Esophagus muscularis mucosa (tissue), 4 donors: ENCODE results near the gene PSMA1. TPM values are rescaled to one million over a fixed set of nuclear protein-coding genes. Genes with fewer than 3 reads are reported as not detected.

Experiments used
- DNase-seq: peaks from one replicate; pipeline ENCODE4 v3.0.0-alpha.2; 2017; ENCODE audit errors: extremely low spot score
- H3K27ac ChIP-seq, 4 donors: fragments of 200-600 bp; sonication (generic); replicated peaks in 1 of 4; 1 replicate in 3 of 4; 2 replicates in 1 of 4; pipeline ENCODE4 v1.5.1; 2016 to 2019; ENCODE audit warnings: mild to moderate bottlenecking in 1 of 4
- H3K27me3 ChIP-seq, 4 donors: fragments of 200-600 bp; sonication (generic); one replicate each; pipeline versions ENCODE4 v1.5.1 to v1.6.0; 2016 to 2019
- H3K36me3 ChIP-seq, 4 donors: fragments of 200-600 bp; sonication (generic); one replicate each; pipeline ENCODE4 v1.5.1; 2016 to 2019
- H3K4me1 ChIP-seq, 4 donors: fragments of 200-600 bp; sonication (generic); one replicate each; pipeline ENCODE4 v1.5.1; 2016 to 2019
- H3K4me3 ChIP-seq, 4 donors: fragments of 200-600 bp; sonication (generic); 1 replicate in 2 of 4; 2 replicates in 2 of 4; pipeline ENCODE4 v1.5.1; 2016 to 2019; ENCODE audit warnings: mild to moderate bottlenecking in 4 of 4, moderate library complexity in 1 of 4
- H3K9me3 ChIP-seq, 4 donors: fragments of 200-600 bp; sonication (generic); 1 replicate in 3 of 4; 2 replicates in 1 of 4; pipeline ENCODE4 v1.5.1; 2016 to 2019
- CTCF ChIP-seq, 3 experiments: fragments of 200-600 bp in 2 of 3; fragments of 450-650 bp in 1 of 3; sonication (generic) in 2 of 3; IDR thresholded peaks; one replicate each; pipeline ENCODE4 v1.5.1; 2017 to 2019; ENCODE audit warnings: antibody characterized with exemption in 3 of 3, mild to moderate bottlenecking in 2 of 3, moderate library complexity in 1 of 3
- EP300 ChIP-seq: sonication (generic); formaldehyde crosslinking; IDR thresholded peaks from one replicate; pipeline ENCODE4 v1.6.1; 2017; ENCODE audit warnings: antibody characterized with exemption
- POLR2A ChIP-seq: fragments of 450-650 bp; IDR thresholded peaks from one replicate; pipeline ENCODE4 v1.6.1; 2017; ENCODE audit warnings: antibody characterized with exemption, moderate library complexity, mild to moderate bottlenecking, low read depth
- POLR2AphosphoS5 ChIP-seq, 2 donors: sonication (generic); formaldehyde crosslinking; IDR thresholded peaks; one replicate each; pipeline ENCODE4 v1.6.1; 2017; ENCODE audit warnings: antibody characterized with exemption in 2 of 2
- WGBS: methylation state at CpG from one replicate; pipeline ENCODE4 v1.1.5; 2018; 5-methylcytosine and 5-hydroxymethylcytosine counted together
- intact Hi-C: fragments of 100-400 bp; cut with DNase I; formaldehyde crosslinking; loops from one replicate; pipeline ENCODE4 v1.15.1; 2023
- total RNA-seq, 4 donors: library from RNA; depleted of rRNA; stranded (reverse); fragments of >200 nt; gene quantifications; one replicate each; pipeline versions ENCODE4 v1.1.0 to v1.2.1, GENCODE V29; 2016

Gene PSMA1
- total RNA-seq, 4 donors from 2014 or later, result 96.0 to 118 (median 110) TPM

GRCh38 chr11:14541192-14541947, 21.2 kb upstream of the PSMA1 start:
- intact Hi-C loops, result no loop called here
- no peaks in the 10 kb centered on the region for H3K9me3 ChIP-seq
- no peaks in the 10 kb centered on the region for H3K36me3 ChIP-seq
- no peak for TF ChIP-seq CTCF (IDR thresholded peaks at IDR 0.05)
- peak in 1 of 2 donors; percentile 5 for TF ChIP-seq POLR2AphosphoS5 (IDR thresholded peaks at IDR 0.05)
- no peaks in the 10 kb centered on the region for H3K27me3 ChIP-seq
- DNase-seq, result no peak
- WGBS, result 35% methylated on average over 6 of the region's 6 CpGs
- H3K27ac ChIP-seq, result peak overlapping the region; percentile 47 to 68 (median 51)
- peak overlapping the region; percentile 7 to 16 (median 11) for H3K4me3 ChIP-seq
- peaks cover 17 to 55% (median 52%) of the 10 kb centered on the region in 4 donors for H3K4me1 ChIP-seq

- TF ChIP-seq CTCF (IDR thresholded peaks at IDR 0.05), result no peak
- no peak for TF ChIP-seq EP300
- no peak for TF ChIP-seq POLR2AphosphoS5 (IDR thresholded peaks at IDR 0.05)
- no peak for TF ChIP-seq POLR2A
- H3K4me1 ChIP-seq, result peaks cover 17 to 55% (median 52%) of the 10 kb centered on the region in 4 donors
- H3K27ac ChIP-seq, result peak overlapping the region; percentile 47 to 70 (median 56)
- no peak for DNase-seq
- H3K27me3 ChIP-seq, result no peaks in the 10 kb centered on the region
- intact Hi-C loops, result loop anchor here (5.0 to 10.0 kb wide), 4 partner anchors 102 to 367 kb away; partner anchors contain the start of genes CYP2R1 and PDE3B
- H3K36me3 ChIP-seq, result no peaks in the 10 kb centered on the region
- H3K4me3 ChIP-seq, result no peak overlapping the region
- H3K9me3 ChIP-seq, result no peaks in the 10 kb centered on the region
- WGBS, result 61% methylated on average over 4 of the region's 4 CpGs
Measured at GRCh38 chr11:14539982-14540421, 19.8 kb upstream of the PSMA1 start.

- Histone ChIP-seq H3K27ac (peak overlapping the region; percentile 47 to 70 (median 56)), H3K36me3 (no peaks in the 10 kb centered on the region), H3K4me1 (peaks cover 17 to 55% (median 52%) of the 10 kb centered on the region in 4 donors), H3K4me3 (no peak overlapping the region), H3K27me3 (no peaks in the 10 kb centered on the region), H3K9me3 (no peaks in the 10 kb centered on the region)
- DNase-seq, result no peak
- TF ChIP-seq CTCF (IDR thresholded peaks at IDR 0.05) (no peak), POLR2A (no peak), POLR2AphosphoS5 (IDR thresholded peaks at IDR 0.05) (no peak), EP300 (no peak)
- 54% methylated on average over 3 of the region's 3 CpGs for WGBS
- intact Hi-C loops, result loop anchor here (5.0 to 10.0 kb wide), 4 partner anchors 103 to 368 kb away; partner anchors contain the start of genes CYP2R1 and PDE3B
Measured at GRCh38 chr11:14538926-14539554, 18.9 kb upstream of the PSMA1 start.

GRCh38 chr11:14538271-14538925, 18.2 kb upstream of the PSMA1 start:
- 49% methylated on average over 6 of the region's 6 CpGs for WGBS
- intact Hi-C loops, result loop anchor here (5.0 to 10.0 kb wide), 4 partner anchors 104 to 369 kb away; partner anchors contain the start of genes CYP2R1 and PDE3B
- H3K27ac ChIP-seq, result peak overlapping the region; percentile 47 to 70 (median 56)
- H3K4me1 ChIP-seq, result peaks cover 17 to 55% (median 52%) of the 10 kb centered on the region in 4 donors
- H3K4me3 ChIP-seq, result no peak overlapping the region
- no peak for DNase-seq
- no peaks in the 10 kb centered on the region for H3K9me3 ChIP-seq
- no peaks in the 10 kb centered on the region for H3K27me3 ChIP-seq
- H3K36me3 ChIP-seq, result no peaks in the 10 kb centered on the region
- TF ChIP-seq EP300 (no peak), POLR2A (no peak), POLR2AphosphoS5 (IDR thresholded peaks at IDR 0.05) (no peak), CTCF (IDR thresholded peaks at IDR 0.05) (no peak)
